Effector CD4-positive, alpha-beta T cell (primary cell): ENCODE data around the gene NIPBL.
"Not testable (repeated sequence)": the region's sequence is repeated elsewhere in the genome, so short reads cannot be mapped to it uniquely, and the experiment has no call there.

Source experiments
- DNase-seq: peaks from one replicate; pipeline ENCODE4 v3.0.0-alpha.2; 2020

NIPBL gene

GRCh38 chr5:36950586-36951457, 74.3 kb downstream of the NIPBL start:
- no peak for DNase-seq

GRCh38 chr5:36953043-36953442, 76.5 kb downstream of the NIPBL start:
- no peak for DNase-seq

- DNase-seq: no peak
Observed at GRCh38 chr5:36957953-36958537, 81.5 kb downstream of the NIPBL start.

- DNase-seq: no peak
Observed at GRCh38 chr5:36958612-36959011, 82.0 kb downstream of the NIPBL start.

GRCh38 chr5:36965179-36965578, 88.6 kb downstream of the NIPBL start:
- DNase-seq: no peak

GRCh38 chr5:36969700-36970395, 93.3 kb downstream of the NIPBL start:
- DNase-seq: no peak

- DNase-seq: no peak
Observed at GRCh38 chr5:36978196-36978595, 101.6 kb downstream of the NIPBL start.

- no peak for DNase-seq
Observed at GRCh38 chr5:36982146-36982545, 105.6 kb downstream of the NIPBL start.

- DNase-seq: no peak
Observed at GRCh38 chr5:36985387-36985786, 108.8 kb downstream of the NIPBL start.

GRCh38 chr5:36988396-36988795, 111.8 kb downstream of the NIPBL start:
- no peak for DNase-seq

- DNase-seq: no peak
Observed at GRCh38 chr5:36998578-36998977, 122.0 kb downstream of the NIPBL start.

GRCh38 chr5:37002176-37002751, 125.7 kb downstream of the NIPBL start:
- no peak for DNase-seq

- DNase-seq: no peak
Observed at GRCh38 chr5:37005252-37005651, 128.7 kb downstream of the NIPBL start.

GRCh38 chr5:37005946-37006540, 129.5 kb downstream of the NIPBL start:
- DNase-seq: no peak

GRCh38 chr5:37013181-37013580, 136.6 kb downstream of the NIPBL start:
- DNase-seq: not testable (repeated sequence)

- DNase-seq: no peak
Observed at GRCh38 chr5:37014321-37014720, 137.8 kb downstream of the NIPBL start.

GRCh38 chr5:37015795-37016666, 139.5 kb downstream of the NIPBL start:
- DNase-seq: no peak

GRCh38 chr5:37028910-37029309, 152.3 kb downstream of the NIPBL start:
- DNase-seq: no peak

GRCh38 chr5:37029436-37029835, 152.9 kb downstream of the NIPBL start:
- no peak for DNase-seq

- DNase-seq: no peak
Observed at GRCh38 chr5:37034955-37035354, 158.4 kb downstream of the NIPBL start.

- no peak for DNase-seq
Observed at GRCh38 chr5:37037840-37038239, 161.3 kb downstream of the NIPBL start.

GRCh38 chr5:37039824-37040223, 163.3 kb downstream of the NIPBL start:
- no peak for DNase-seq
